Liver (tissue), 3 donors: ENCODE results near the gene ELOF1.

Experiments
- FOXA2 ChIP-seq: IDR thresholded peaks from 2 replicates; pipeline ENCODE4 v1.6.1; 2016; ENCODE audit warnings: antibody characterized with exemption
- GABPA ChIP-seq, 2 donors: IDR thresholded peaks in 1 of 2; conservative IDR thresholded peaks in 1 of 2; 2 replicates each; pipeline ENCODE4 v1.6.1; 2016; ENCODE audit warnings: antibody characterized with exemption in 2 of 2, mild to moderate bottlenecking in 1 of 2, moderate library complexity in 1 of 2
- YY1 ChIP-seq: IDR thresholded peaks from 2 replicates; pipeline ENCODE4 v1.6.1; 2016; ENCODE audit warnings: antibody characterized with exemption, mild to moderate bottlenecking
- TF ChIP-seq, protein P1 (sequence below): IDR thresholded peaks from 2 replicates; pipeline ENCODE4 v1.6.1; 2016; ENCODE audit warnings: antibody characterized with exemption
- TF ChIP-seq, protein P2 (sequence below): fragments of 150-350 bp; IDR thresholded peaks from 2 replicates; pipeline ENCODE4 v1.5.1; 2017; ENCODE audit warnings: improper control_type of control experiment, low read depth, low read length; ENCODE audit not compliant: missing input control
- TF ChIP-seq, protein P3 (sequence below): IDR thresholded peaks from 2 replicates; pipeline ENCODE4 v1.6.1; 2016; ENCODE audit warnings: antibody characterized with exemption, mild to moderate bottlenecking
- donor health status: healthy.
- donor health status: healthy.

DNA sequence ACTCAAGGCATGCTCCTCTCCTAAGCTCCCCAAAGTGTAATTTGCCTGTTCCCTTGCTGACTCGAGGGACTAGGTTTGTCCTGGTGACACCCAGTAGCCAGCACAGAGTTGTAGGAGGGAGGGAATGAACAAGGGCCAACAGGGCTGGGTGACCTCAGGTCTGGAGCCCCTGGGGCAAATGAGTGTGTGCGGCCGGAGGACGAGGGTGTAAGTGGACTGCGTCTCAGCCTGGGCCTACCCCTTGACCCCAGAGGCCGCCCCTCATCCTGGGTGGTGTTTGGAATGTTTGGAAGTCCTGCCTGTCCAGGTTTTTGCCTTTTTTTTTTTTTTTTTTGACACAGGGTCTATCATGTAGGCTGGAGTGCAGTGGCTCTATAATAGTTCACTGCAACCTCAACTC lies 52.1 kb downstream of the ELOF1 start:
- TF ChIP-seq, protein P1, sequence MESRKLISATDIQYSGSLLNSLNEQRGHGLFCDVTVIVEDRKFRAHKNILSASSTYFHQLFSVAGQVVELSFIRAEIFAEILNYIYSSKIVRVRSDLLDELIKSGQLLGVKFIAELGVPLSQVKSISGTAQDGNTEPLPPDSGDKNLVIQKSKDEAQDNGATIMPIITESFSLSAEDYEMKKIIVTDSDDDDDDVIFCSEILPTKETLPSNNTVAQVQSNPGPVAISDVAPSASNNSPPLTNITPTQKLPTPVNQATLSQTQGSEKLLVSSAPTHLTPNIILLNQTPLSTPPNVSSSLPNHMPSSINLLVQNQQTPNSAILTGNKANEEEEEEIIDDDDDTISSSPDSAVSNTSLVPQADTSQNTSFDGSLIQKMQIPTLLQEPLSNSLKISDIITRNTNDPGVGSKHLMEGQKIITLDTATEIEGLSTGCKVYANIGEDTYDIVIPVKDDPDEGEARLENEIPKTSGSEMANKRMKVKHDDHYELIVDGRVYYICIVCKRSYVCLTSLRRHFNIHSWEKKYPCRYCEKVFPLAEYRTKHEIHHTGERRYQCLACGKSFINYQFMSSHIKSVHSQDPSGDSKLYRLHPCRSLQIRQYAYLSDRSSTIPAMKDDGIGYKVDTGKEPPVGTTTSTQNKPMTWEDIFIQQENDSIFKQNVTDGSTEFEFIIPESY = no peak
- TF ChIP-seq YY1 (no peak), FOXA2 (no peak), GABPA (IDR thresholded peaks at IDR 0.05 in 1 of 2, conservative IDR thresholded peaks at IDR 0.05 in 1 of 2) (no peak)
- TF ChIP-seq, protein P2, sequence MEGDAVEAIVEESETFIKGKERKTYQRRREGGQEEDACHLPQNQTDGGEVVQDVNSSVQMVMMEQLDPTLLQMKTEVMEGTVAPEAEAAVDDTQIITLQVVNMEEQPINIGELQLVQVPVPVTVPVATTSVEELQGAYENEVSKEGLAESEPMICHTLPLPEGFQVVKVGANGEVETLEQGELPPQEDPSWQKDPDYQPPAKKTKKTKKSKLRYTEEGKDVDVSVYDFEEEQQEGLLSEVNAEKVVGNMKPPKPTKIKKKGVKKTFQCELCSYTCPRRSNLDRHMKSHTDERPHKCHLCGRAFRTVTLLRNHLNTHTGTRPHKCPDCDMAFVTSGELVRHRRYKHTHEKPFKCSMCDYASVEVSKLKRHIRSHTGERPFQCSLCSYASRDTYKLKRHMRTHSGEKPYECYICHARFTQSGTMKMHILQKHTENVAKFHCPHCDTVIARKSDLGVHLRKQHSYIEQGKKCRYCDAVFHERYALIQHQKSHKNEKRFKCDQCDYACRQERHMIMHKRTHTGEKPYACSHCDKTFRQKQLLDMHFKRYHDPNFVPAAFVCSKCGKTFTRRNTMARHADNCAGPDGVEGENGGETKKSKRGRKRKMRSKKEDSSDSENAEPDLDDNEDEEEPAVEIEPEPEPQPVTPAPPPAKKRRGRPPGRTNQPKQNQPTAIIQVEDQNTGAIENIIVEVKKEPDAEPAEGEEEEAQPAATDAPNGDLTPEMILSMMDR = no peak
- TF ChIP-seq, protein P3, sequence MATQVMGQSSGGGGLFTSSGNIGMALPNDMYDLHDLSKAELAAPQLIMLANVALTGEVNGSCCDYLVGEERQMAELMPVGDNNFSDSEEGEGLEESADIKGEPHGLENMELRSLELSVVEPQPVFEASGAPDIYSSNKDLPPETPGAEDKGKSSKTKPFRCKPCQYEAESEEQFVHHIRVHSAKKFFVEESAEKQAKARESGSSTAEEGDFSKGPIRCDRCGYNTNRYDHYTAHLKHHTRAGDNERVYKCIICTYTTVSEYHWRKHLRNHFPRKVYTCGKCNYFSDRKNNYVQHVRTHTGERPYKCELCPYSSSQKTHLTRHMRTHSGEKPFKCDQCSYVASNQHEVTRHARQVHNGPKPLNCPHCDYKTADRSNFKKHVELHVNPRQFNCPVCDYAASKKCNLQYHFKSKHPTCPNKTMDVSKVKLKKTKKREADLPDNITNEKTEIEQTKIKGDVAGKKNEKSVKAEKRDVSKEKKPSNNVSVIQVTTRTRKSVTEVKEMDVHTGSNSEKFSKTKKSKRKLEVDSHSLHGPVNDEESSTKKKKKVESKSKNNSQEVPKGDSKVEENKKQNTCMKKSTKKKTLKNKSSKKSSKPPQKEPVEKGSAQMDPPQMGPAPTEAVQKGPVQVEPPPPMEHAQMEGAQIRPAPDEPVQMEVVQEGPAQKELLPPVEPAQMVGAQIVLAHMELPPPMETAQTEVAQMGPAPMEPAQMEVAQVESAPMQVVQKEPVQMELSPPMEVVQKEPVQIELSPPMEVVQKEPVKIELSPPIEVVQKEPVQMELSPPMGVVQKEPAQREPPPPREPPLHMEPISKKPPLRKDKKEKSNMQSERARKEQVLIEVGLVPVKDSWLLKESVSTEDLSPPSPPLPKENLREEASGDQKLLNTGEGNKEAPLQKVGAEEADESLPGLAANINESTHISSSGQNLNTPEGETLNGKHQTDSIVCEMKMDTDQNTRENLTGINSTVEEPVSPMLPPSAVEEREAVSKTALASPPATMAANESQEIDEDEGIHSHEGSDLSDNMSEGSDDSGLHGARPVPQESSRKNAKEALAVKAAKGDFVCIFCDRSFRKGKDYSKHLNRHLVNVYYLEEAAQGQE = no peak
